Stimulated activated CD8-positive, alpha-beta memory T cell treated with anti-CD3 and anti-CD28 coated beads, Interleukin-15, amount 100 ng/mL, for 24 hours (primary cell): ENCODE data around the gene FAAP20.

Experiments used
- DNase-seq: peaks from one replicate; pipeline ENCODE4 v3.0.0-alpha.2; 2020; ENCODE audit warnings: low read depth

Gene FAAP20

DNA sequence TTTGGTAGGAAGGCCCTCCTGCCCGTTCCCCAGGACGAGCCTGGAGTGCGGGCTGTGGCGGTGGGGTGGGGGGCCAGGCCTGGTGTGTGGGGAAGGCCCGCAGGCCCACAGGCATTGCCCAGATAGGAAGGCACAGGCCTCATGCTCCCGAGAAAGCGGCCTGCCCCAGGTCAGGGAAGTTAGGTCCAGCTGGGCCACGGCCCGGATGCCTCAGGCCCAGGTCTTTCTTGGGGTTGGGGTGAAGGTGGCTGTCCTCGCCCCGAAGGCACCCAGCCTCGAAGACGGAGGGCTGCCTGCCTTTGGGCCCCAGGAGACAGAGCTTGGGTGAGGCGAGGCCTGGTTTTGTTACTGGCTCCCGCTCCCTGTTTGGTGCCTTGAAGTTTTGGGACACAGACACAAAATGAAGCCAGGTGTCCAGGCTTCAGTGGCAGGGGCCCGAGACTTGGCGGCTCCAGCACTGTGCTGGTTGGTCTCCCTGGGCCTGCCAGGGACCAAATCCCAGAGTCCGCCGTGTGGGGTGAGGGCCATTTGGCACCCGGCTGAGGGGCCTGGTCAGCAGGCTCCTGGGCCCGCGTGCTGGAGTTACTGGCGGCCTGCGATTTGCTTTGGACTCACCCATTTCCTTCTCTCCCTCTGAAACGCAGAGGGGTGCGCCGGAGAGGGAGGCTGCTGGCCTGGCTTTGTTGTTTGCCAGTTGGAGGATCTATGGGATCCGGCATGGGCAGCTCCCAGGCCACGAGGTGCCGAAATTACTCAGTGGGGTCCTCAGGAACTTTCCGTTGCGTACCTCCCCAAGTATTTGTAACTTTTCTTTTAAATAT lies 35.5 kb upstream of the FAAP20 start:
- DNase-seq, result no peak

GRCh38 chr1:2229037-2229864 lies 34.7 kb upstream of the FAAP20 start:
- no peak for DNase-seq

- no peak for DNase-seq
Measured at GRCh38 chr1:2228694-2229036, 34.1 kb upstream of the FAAP20 start.

GRCh38 chr1:2228157-2228594 lies 33.6 kb upstream of the FAAP20 start, which contains the start of gene SKI:
SKI (plus strand) TSS chr1:2228319; CDS start chr1:2228767, 448 bp downstream.
- DNase-seq, result no peak

DNA sequence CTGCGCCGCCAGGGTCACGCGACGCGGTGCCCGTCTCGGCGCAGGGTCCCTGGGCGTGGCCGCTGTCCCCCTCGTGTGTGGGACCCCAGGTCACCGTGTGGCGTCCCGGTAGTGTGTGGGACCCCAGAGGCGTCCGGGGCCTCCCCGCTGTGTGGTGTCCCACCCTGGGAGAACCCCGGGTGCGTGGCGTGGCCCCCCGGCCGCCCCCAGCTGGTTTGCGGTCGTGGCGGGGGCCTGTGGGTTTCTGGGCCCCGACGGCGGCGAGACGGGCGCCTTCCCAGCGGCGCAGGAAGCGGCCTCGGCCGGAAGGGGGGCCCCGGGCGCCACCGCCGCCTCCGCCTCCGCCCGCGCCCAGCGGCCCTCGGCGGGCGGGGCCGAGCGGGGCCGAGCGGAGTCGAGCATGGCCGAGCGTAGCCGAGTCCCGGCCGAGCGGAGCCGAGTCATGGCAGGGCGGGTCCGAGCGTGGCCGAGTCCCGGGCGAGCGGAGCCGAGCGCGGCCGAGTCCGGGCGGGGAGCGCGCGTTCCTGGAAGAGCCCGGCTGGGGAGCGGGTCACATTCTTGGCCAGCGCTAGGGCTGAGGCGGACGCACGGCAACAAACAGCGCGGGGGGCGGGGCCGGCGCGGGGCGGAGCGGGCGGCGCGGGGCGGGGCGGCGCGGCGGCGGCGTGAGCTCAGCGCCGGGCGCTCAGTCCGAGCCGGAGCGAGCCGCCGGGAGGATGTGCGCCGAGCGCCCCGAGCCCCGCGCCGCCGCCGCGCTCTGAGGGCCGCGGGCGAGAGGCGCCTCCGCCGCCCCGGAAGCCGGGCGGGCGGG lies 33.0 kb upstream of the FAAP20 start:
- DNase-seq, result peak; percentile 88

- no peak for DNase-seq
Measured at GRCh38 chr1:2226525-2227345, 32.2 kb upstream of the FAAP20 start.

- no peak for DNase-seq
Measured at GRCh38 chr1:2224631-2225428, 30.3 kb upstream of the FAAP20 start.

- no peak for DNase-seq
Measured at GRCh38 chr1:2224170-2224584, 29.6 kb upstream of the FAAP20 start.

- DNase-seq, result no peak
Measured at GRCh38 chr1:2221271-2221670, 26.7 kb upstream of the FAAP20 start.

- no peak for DNase-seq
Measured at GRCh38 chr1:2216767-2217058, 22.1 kb upstream of the FAAP20 start.

GRCh38 chr1:2215909-2216766 lies 21.6 kb upstream of the FAAP20 start:
- DNase-seq, result no peak

DNA sequence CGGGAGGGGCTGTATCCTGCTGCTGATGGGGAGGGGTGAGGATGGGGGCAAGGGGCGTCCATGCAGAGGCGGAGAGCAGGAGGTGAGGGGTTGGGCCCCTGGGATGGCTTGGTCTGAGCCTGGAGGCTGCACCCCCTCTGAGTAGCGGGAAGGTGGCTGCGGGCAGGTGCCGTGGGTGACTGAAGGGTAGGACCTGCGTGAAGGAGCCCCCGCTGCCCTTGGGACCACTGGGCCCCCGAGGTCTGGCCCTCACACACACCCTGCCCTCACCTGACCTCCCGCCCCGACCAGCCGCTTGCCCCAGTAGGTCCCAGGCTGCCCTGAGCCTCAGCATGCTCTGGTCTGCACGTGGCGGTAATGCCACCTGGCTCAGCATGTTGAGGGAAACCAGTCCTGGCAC lies 20.8 kb upstream of the FAAP20 start:
- DNase-seq, result no peak

DNA sequence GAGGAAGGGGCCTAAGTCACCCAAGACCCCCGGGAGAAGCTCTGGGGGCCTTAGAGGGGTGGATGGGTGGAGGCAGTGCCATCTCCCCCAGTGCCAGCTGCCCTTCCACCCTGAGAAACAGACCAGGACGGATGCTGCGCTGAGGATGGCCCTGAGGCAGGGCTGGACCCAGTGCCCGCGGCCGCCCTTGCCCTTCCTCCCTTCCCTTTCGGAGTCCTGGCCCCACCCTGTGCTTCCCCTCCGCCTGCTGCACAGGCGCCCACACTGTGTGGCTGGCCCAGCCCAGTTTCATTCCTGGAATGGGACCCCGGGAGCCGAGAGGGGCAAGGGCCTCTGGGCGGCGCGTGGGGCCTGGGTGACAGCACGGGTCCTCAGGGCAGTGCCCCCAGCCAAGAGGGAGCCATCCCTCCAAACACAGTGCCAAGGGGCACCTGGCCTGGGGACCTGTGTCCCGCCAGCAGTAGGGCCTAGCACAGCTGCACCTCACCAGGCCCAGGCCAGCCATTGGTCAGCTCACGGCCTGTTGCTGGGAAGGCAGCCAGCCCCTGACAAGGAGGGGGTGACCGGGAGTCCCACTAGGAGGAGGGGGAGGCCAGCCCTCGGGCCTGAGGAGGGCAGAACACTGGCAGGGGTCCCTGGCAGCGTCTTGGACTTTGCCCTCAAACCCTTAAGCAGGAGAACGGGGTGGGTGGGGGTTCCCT lies 20.1 kb upstream of the FAAP20 start:
- no peak for DNase-seq

DNA sequence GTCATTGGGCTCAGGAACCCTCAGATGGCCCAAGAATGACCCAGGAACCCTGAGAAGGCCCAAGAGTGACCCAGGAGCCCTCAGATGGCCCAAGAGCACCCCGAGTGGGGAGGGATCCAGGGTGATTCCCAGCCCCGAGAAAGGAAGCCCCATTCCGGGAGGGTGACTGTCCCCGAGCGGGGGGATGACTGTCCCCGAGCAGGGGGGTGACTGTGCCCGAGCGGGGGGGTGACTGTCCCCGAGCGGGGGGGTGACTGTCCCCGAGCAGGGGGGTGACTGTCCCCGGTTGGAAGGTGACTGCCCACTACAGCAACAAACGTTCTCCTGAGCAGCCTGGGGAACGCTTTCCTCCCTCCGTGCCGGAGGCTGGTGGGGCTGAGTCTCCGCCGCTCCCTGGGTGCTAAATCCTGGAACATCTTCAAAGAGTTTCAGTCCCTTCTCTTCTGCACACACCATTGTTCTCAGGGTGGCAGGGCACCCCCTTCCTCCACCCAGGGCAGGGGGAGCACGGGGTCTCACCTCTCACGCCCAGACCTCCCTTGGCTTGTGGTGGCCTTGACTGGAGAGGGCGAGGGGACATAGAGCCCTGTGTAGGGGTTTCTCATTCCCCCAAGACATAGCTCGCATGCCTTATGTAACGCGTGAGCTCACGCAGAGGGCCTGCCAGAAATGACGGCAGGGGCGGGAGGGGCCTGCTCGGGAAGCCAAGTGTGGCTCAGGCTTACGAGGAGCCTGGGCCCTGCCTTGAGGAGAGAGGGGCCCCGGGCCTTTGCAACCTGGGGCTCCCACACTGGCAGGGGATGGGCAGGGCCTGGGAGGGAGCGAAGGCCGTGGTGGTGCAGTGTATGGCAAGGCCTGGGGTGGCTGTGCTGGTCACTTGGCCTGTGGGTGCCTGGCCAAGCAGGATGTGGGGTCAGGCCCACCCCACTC lies 19.3 kb upstream of the FAAP20 start:
- no peak for DNase-seq

DNA sequence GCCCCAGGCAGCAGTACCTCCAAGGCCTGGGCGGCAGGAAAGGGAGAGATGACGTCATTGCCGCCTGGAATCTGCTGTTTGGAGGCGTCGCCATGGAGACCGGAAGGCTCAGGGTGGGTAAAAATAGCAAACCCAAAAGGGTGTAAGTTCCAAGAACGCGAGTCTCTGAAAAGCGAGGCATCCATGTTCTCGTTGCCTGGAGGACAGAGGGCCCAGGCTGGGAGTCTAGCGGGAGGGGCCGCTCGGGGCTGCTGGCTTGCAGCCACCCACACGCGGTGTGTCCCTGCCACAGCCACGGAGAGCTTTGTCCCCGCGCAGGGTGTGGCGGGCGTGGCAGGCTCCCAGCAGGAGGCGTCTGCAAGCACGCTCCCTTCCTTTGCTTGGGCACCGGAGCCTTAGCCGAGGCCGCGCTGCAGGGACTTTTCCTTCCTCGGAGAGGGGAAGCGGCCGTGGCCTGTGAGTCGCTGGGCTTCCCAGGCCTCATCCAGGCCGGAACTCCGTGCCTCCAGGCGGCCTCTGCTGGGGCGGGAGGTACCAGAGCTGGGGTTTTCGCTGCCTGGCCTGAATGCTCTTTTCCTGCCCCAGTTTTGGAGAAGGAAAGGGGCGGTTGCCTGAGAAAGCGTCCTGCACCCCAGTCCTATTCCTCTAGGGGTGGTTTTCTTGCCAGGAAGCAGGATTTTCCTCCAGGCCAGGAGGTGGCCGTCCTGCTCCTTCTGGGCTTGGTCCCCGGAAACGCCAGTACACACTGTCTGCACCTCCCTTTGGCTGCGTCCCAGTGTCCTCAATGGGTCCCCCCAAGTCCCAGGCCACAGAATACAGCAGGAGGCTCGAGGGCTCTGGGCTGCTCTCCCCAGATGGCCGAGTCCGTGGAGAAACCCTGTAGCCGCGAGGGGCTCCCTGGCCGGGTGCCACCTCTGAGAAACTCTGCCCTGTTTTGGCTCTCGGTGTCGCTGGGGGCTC lies 18.2 kb upstream of the FAAP20 start:
- no peak for DNase-seq

- DNase-seq, result no peak
Measured at GRCh38 chr1:2212274-2212531, 17.6 kb upstream of the FAAP20 start.

GRCh38 chr1:2210786-2211185 lies 16.2 kb upstream of the FAAP20 start:
- no peak for DNase-seq
